Peyer's patch (tissue), 4 donors: ENCODE data around the gene BCKDHB.

Experiments
- CTCF ChIP-seq, 6 experiments: fragments of 450-650 bp in 4 of 6; fragments of 200-600 bp in 2 of 6; sonication (generic) in 1 of 6; IDR thresholded peaks; one replicate each; pipeline ENCODE4 v1.5.1; 2017 to 2019; ENCODE audit warnings: antibody characterized with exemption in 6 of 6, mild to moderate bottlenecking in 3 of 6, moderate library complexity in 1 of 6
- POLR2A ChIP-seq, 2 donors: fragments of 450-650 bp; IDR thresholded peaks; one replicate each; pipeline ENCODE4 v1.5.1; 2017; ENCODE audit warnings: antibody characterized with exemption in 2 of 2, mild to moderate bottlenecking in 2 of 2, moderate library complexity in 2 of 2

- TF ChIP-seq CTCF (IDR thresholded peaks at IDR 0.05) (no peak), POLR2A (IDR thresholded peaks at IDR 0.05) (no peak)
Measured at GRCh38 chr6:80330961-80331360, 224.5 kb downstream of the BCKDHB start.
